ENCODE measurements around the gene POLR2A.

- TF ChIP-seq CTCF (IDR thresholded peaks at IDR 0.05) = no peak
- TF ChIP-seq CHD2 (IDR thresholded peaks at IDR 0.05; ENCODE audit: low read length, partially characterized antibody) = no peak
- no peak for TF ChIP-seq USF2 (IDR thresholded peaks at IDR 0.05)
- no peak for TF ChIP-seq JUN (IDR thresholded peaks at IDR 0.05)
- no peak for TF ChIP-seq KDM1A (IDR thresholded peaks at IDR 0.05; ENCODE audit: low read depth)
- TF ChIP-seq PHF8 (IDR thresholded peaks at IDR 0.05; ENCODE audit: borderline replicate concordance, low read depth) = no peak
- TF ChIP-seq POLR2A (IDR thresholded peaks at IDR 0.05; ENCODE audit: low read length) = no peak
- TF ChIP-seq REST (IDR thresholded peaks at IDR 0.05) = no peak
- TF ChIP-seq HOXA7 (CRISPR knock-in tag; IDR thresholded peaks at IDR 0.05) = no peak
- no peak for TF ChIP-seq BHLHE40 (IDR thresholded peaks at IDR 0.05; ENCODE audit: low read depth, low read length)
- no peak for TF ChIP-seq EP300 (IDR thresholded peaks at IDR 0.05)
- no peak for TF ChIP-seq FOSB (CRISPR knock-in tag; IDR thresholded peaks at IDR 0.05)
- no peak for TF ChIP-seq HDAC2 (IDR thresholded peaks at IDR 0.05)
- no peak for TF ChIP-seq CHD4 (IDR thresholded peaks at IDR 0.05; ENCODE audit: borderline replicate concordance)
These were observed 27.9 kb downstream of the POLR2A start for GRCh38 chr17:7512105-7512504.

Measured in A549 (cell line).